NCI-H2171 (cell line): ENCODE results near the gene NDUFA13.

Experiments used
- DNase-seq: peaks from one replicate; lab custom pipeline; 2025; lab: John Stamatoyannopoulos, UW

NDUFA13 gene

DNA sequence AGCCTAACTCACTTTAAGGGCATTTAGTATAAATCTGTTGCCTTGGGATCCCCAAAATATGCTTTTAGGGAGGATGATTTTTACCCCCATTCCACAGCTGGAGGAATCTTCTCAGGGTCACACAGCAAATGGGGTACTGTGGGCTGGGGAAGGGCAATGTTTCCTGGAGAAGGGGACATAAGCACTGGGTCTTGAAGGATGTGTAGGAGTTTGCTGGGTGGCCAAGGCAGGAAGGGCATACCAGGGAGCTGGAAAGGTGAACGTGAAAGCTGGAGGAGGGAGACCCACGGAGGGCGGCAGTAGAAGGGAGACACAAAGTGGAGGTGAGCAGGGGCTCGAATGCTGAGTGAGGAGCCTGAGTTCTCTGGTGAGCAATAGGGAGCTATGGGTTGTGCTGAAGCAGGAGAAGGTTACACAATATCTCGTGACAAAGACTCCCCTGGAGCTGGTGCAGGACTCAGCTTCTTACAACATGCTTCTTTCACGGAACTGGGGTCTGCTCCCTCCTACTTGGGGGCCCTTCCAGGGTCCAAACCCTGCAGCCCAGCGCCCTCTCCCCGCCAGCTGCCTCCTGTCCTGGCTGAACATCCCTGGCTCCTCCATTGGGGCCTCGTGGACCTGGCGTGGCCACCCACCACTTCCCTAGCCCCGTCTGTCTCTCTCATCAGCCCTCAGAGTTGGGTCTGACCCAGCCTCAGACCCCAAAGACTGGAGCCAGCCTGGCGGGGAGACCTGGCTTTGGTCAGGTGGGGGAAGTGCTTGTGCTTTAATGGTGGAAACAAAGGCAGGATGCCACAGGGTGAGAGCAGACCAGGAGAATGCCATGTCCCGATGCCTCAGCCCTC lies 33.1 kb downstream of the NDUFA13 start:
- no peak for DNase-seq

DNA sequence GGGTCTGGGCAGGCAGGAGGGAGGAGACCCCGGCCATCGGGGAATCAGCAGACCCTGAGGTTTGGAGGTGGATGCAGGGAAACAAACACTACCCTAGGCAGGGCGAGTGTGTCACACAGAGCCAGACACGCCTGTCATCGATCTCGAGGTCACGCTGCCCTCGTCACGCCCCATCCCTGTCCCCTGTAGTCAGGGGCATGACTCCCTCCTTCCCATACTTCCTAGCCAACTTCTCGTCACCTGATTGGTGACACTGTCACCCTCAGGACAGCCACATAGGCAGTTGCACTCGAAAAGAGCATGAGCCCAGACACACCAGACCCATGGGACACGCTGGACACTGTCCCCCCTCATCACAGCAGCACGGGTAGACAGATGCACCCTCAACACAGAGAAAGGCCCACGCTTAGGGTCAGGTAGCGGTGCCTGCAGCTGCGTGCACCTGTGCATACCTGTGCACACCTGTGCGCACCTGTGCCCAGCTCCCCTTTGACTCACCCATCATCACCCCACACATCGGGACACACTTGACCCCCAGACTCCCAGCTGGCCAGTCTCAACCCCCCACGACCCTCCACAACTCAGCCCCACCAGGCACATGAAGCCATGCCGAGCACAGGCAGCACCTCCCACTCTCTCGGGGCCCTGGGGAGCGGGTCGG lies 33.9 kb downstream of the NDUFA13 start:
- DNase-seq = no peak

DNA sequence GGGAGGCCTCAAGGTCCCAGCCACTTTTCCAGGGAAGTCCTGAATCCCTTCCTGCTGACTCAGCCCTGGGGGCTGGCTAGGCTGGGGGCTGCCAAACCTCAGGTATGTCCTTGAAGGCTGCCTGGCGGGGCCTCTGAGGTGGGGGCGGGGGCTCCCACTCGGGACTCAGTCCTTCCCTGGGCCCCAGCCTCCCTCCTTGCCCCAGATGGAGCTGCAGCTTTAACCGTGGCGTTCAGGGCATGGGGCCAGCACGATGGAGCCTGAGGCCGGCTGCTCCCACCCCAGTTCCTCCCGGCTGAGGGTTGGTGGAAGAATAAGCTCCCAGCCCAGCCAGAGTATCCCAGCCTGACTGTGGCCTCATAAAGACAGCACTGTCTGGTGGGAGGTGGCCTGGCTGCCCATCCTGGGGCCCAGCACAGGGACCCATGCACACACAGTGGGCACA lies 34.5 kb downstream of the NDUFA13 start:
- no peak for DNase-seq

DNA sequence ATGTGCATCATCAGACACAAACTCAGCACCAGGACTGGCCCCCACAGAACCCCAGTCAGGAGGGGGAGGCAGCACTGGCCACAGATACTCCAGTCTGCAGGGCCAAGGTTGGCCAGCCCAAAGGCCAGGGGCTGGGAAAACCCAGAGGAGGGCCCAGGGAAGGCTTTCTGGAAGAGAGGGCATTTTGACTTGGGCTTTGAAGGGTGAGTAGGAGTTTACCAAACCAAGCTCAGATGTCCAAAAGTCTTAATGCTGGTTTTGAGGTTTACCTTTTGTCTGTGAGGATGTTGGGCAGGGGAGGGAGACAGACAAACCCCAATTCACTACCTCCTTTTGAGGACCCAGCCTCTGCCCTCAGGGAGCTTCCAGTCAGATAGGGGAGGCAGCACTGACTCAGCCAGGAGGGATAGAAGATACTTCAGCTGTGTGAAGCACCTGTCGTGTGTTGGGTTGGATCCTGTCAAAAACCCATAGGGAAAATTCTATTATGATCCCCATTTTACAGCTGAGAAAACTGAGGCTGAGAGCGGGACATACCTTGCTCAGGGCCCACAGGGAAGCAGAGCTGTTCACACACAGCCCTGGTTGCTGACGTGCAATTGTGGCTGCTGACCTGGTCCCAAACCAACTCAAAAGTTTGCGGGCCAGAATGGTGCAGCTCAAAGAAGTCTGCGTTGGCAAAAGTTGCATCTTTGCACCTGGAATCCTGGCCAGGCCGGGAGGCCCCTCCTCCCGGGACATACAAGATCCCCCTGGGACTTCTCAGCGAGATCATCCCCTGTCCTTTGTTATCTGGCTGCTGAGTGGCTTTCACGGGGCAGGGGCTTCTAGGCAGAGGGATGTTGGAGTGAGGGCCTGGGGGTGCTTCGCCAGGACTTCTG lies 35.2 kb downstream of the NDUFA13 start:
- no peak for DNase-seq

DNA sequence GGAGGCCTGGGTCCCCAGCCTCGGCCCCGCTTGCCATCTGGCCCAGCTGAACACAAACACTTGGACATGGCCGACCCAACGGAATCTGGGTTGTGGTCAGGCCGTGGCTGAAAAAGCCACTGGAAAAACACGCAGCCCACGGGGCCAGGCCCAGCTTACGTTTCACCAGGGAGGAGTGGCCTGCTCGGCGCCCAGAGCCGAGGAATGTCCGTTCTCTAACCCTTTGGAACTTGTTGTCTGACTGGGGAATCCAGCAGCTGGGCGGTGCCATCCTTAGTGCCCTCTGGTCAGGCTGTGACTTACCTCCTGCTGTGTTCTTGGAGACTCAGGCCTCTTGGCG lies 35.8 kb downstream of the NDUFA13 start:
- DNase-seq = no peak

DNA sequence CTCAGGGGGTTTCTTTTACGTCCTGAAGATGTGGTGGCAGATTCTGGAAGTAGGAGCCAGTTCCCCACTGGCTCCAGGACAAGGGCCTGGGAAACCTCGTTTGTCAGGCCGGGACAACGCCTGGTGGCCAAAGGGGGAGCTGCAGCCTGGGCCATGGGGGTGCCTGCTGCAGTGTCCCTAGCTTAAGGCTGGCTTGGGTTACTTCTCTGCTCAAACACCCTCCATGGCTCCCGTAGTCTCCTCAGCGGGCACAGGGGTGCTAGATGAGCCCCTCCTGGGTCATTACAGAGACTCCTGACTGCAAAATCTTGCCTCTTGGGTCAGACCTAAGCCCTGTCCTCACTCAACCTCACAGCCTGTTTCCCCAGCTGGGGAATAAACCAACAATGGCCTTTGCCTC lies 36.8 kb downstream of the NDUFA13 start:
- no peak for DNase-seq

DNA sequence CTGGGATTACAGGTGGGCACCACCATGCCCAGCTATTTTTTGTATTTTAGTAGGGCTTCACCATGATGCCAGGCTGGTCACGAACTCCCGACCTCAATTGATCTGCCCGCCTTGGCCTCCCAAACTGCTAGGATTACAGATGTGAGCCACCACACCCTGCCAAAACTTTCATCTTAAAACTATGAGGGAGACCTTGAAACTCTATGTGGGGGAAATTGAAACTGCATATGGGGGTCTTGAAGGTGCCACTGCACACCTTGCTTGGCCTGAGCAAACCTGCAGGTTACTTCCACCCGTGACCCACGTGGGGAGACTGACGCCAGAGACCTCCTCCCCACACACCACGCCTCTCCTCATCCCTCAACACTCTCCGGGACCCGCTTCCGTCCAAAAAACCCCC lies 37.6 kb downstream of the NDUFA13 start:
- no peak for DNase-seq

DNA sequence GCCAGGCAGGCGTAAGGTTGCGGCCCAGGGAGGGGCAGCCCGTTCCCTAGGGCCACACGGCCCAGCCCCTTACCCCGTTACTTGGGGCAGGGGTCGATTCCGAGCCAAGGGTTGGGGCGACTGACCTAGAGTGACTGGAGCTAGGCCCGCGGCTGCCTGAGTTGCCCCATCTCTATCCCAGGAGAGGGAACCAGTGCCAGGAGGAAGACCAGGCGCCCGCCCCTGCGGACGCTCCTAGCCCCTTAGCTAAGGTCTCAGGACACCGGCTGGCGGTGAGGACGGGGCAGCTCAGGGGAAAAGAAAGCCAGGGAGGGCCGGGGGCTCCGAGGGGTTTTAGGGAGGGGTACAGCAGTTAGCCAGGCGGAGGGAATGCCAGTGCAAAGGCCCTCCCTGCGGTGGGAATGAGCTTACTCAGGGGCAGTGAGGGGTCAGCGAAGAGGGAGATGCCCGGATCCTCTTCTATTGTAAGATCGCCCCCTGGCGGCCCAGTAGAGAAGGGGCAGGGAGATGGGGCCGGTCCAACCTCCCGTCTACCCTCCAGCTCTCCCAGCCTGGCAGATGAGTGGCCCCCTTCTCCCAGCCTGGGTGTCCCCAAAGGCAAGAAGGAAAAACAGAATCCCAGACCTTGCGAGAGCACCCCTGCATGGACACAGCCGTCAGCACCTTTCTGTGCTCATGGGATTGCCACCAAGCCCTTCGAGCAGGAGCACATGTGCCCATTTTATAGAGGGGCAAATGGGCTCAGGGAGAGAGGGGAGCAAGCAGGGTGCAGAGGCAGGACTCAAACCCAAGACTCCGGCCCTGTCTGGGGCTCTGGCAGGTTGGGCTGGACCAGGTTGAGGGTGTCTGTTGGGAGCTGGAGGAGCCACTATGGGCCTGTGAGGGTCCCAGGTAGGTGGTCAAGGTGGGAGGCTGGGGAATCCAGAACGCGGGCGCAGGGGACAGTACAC lies 38.3 kb downstream of the NDUFA13 start:
- no peak for DNase-seq

DNA sequence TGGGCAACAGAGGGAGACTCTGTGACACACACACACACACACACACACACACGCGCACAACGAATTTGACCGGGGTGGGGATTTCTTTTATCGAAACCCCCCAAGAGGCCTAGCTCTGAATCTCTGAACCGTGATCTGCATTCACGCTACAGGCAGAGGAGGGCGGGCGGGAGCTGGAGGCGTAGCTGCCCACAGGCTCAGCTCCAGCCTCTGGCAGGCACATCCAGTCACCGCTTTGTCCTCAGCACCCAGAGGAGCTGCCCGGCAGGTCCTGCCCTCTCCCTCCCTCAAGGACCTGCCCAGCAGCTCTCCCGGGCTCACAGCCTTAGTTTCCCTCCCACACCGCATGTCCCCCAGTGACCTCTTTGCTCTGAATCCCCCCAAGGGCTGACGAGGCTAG lies 42.0 kb downstream of the NDUFA13 start:
- no peak for DNase-seq

DNA sequence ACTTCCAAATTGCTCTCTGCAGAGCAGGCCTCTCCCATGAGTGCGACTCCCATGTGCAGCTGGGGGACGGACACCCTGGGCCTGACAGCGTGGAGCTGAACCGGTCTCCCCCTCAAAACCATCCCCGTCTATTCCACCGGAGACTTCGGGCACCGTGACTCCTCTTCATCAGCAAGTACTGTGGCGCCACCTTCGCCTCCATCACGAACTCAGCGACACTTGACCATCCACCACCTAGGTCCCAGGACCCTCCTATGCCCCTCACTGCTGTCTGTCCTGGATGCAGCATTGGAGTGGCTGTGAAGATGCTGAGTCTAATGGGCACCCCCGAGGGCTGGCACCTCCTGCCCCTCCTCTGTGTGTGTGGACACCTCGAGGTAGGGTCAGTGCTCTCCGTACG lies 42.6 kb downstream of the NDUFA13 start:
- DNase-seq = no peak

DNA sequence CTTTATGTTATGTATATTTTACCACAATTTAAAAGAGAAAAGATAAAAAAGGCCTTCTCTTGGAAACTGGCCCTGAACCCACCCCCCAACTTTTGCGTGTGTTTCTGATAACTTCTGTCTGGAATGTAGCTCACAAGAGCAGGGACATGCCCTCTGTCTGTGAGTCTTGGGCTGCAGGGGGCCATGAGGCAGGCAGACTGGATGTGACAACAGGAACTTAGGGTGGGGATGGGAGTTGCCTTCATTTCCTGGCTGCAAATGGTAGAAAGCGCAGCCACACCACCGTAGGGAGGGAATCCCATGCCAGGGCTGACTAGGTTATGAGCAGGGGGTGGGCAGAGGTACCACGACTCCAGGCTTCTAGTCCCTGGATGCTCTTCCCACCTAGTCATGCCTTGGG lies 43.9 kb downstream of the NDUFA13 start:
- no peak for DNase-seq

DNA sequence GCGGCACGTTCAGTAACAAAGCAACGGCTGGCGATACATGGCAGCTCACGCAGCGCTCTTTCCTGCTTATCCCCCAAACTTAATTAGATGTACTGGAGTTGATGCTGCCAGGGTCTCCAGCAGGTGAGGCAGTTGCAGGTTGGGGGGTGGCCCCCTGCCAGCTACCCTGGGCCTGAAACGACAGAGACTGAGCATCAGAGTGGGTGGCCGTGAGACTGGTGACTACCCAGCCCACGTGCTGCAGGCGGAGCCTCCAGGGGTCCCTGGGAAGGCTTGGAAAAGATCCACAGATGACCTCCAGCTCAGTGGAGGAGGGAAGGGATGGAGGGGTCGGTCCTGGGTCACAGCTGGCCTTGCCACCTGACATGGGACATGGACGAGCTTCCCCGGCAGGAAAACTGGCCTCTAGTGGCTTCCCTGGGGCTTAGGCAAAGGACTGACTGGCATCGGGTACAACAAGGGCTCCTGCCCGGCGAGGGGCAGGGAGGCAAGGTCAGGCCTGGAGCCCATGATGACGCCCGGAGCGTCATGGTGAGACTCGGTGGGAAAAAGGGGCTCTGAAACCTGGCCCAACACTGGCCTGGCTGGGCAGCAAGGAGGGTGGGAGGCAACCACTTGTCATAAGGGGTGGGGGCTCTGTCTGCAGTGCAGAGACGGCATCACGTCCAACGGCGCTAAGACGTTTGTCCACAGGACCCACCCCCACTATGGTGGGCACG lies 46.1 kb downstream of the NDUFA13 start:
- DNase-seq = no peak

DNA sequence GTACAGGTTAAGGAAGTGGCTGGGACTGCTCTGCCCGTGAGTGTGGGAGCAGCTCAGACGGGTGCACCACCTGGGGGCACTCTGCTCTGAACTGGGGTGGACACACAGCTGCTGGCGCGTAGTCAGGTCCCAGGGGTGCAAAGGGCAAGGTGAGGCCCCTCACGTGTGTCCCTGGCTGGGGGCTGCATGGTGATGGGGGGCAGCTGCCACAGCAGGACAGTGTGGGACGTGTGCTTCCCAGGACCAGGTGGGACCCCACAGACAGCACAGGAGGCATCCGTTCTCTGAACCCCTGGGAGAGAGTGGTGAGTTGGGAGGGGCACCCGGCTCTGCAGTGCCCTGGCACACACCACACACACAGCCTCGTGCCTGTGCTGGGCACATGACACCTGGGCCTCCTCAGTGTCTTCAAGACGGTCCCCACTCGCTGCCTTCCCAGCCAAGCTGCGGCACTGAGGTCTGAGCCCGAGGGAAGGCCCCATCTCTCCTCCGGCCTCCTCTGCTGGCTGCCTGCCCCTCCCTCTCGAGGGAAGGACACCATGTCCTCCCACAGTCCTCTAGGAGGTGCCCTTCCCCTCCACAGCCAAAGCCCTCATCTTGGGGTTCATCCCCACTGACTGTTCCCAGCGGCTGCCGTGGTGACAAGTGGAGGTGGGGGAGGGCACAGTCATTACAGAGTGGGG lies 46.8 kb downstream of the NDUFA13 start:
- no peak for DNase-seq

DNA sequence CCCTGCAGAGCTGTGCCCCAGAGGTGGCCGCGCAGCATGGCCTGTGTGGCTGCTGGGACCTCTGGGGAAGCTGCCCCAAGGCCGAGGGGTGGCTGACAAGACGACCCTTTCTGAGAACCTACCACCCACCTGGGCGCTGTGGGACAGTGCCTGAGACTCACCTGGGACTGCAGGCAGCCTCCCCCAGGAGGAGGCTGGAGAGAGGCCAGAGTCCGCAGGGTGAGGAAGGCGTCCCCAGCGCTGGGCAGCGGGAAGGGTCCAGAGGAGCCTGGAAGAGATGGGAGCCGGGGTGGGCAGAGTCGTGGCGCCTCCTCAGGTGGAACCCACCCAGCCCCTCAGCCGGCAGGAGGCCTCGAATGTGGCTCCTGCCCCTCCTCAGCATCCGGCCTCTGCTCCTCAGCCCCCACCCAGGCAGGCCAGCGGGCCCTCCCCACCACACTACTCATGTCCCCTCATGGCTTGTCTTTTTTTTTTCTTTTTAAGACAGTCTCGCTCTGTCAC lies 47.4 kb downstream of the NDUFA13 start:
- DNase-seq = no peak

DNA sequence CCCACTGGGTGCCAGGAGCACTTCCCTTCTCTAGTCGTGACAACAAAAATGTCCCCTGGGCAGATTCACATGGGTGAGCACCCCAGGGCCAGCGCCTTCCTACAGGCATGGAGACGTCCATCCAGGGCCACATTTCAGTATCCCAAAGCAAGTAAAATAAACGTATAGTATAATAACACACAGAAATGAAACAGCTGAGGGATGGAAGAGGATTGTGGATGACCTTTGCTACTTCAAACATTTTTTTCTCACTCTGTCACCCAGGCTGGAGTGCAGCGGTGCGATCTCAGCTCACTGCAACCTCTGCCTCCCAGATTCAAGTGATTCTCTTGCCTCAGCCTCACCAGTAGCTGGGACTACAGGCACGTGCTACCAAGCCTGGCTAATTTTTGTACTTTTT lies 50.3 kb downstream of the NDUFA13 start:
- DNase-seq = no peak

DNA sequence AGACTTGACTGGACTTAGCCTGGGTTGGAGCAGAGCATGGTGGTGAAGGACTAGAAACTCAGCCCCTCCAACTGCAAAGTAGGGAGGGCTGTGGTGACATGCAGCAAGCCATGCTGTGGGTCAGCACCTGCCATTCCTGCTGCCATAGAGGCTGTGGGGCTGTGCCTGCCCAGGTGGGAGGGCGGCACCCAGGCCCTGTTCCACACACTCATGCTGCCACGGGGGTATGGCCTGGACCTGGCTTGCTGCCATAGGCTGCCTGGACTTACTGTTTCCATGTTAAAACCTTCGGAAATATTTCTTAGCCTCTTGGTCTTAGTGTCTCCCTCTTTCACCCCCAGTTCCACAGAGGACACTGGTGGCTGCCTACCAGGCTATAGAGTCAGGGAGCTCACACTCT lies 51.4 kb downstream of the NDUFA13 start:
- DNase-seq = no peak

DNA sequence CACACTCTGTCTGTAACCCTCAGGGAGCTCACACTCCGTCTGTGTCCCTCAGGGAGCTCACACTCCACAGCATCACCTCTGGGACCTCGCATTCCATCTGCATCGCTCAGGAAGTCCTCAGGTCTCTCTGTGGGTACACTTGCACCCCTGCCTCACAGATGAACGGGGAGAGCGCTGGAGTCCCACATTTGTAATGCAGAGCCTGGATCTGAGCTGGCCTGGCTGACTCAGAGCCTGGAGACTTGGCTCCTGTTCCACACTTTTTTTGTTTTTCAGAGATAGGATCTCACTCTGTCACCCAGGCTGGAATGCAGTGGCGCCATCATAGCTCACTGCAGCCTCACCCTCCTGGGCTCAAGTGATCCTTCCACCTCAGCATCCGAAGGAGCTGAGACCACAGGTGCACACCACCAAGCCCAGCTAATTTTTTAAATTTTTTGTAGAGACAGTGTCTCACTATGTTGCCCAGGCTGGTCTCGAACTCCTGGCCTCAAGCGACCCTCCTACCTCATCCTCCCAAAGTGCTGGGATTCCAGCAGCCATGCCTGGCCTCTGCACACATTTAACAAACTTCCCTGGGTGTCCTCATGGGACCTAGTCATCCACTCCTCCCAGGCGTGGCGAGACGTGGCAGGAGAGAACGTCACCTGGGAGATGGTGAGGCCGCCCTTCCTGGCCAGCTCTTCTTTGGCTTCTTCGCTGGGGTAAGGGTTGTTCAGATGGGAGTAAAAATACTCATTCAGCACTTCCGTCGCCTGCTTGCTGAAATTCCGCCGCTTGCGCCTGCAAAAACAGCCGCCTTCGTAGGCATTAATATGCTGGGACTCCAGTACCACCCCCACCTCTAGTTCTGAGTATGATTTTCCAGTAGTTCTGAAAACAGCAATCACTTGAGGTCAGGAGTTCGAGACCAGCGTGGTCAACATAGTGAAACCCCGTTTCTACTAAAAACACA lies 53.1 kb downstream of the NDUFA13 start:
- DNase-seq = no peak

DNA sequence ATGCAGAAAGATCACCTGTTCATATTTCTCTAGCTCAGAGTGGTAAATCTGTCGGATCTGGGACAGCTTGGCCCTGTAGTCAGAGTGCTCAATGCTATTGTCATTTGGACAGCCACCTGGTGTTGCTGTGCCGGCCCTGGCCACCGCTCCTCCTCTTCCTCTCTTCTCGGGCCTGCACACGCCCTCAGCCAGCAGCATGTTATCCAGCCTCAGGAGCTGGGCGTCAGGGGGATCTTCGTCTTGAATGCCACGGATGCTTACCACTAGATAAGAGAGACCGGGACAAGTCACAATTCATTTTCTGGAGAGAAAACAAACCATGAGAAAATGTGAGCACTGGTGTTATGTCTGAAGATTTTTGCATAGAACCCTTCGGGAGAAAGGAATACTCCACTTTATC lies 54.5 kb downstream of the NDUFA13 start:
- DNase-seq = no peak
